ENCODE results near the gene LTBR.
A peak's percentile ranks its signal among the peaks of the same experiment; 100 is the strongest.

The LTBR gene

GRCh38 chr12:6428326-6428725 is 44.4 kb downstream of the LTBR start:
- DNase-seq, result no peak

GRCh38 chr12:6430124-6430989 is 46.4 kb downstream of the LTBR start:
- peak; percentile 42 for DNase-seq

GRCh38 chr12:6432991-6433390 is 49.0 kb downstream of the LTBR start:
- no peak for DNase-seq

GRCh38 chr12:6434205-6435140 is 50.5 kb downstream of the LTBR start:
- DNase-seq, result no peak

GRCh38 chr12:6435961-6436715 is 52.2 kb downstream of the LTBR start:
- no peak for DNase-seq

GRCh38 chr12:6437586-6437985 is 53.6 kb downstream of the LTBR start:
- DNase-seq, result no peak

- no peak for DNase-seq
Observed at GRCh38 chr12:6438345-6438744, 54.4 kb downstream of the LTBR start.

- DNase-seq, result no peak
Observed at GRCh38 chr12:6440391-6440790, 56.4 kb downstream of the LTBR start.

Data from NCI-H2227 treated with DMSO at 0.1 percent for 48 hours (cell line).